ENCODE results near the gene HPSE2. TPM values are rescaled to one million over a fixed set of nuclear protein-coding genes. Genes with fewer than 3 reads are reported as not detected.
A peak's percentile ranks its signal among the peaks of the same experiment; 100 is the strongest.

HPSE2 gene
- total RNA-seq, 3 donors from 2014 or later, result 2.7 to 8.0 (median 5.9) TPM

GRCh38 chr10:98577578-98577977 lies 658.1 kb downstream of the HPSE2 start:
- Histone ChIP-seq H3K27me3 (no peaks in the 10 kb centered on the region), H3K9me3 (no peaks in the 10 kb centered on the region), H3K4me1 (no peaks in the 10 kb centered on the region), H3K36me3 (no peaks in the 10 kb centered on the region), H3K4me3 (no peak overlapping the region), H3K27ac (peak overlapping the region in 1 of 2 donors; percentile 38)
- intact Hi-C loops (cut with DNase I; ENCODE audit: low total_unique reads), result no loop called here
- TF ChIP-seq POLR2AphosphoS5 (IDR thresholded peaks at IDR 0.05), result no peak
- TF ChIP-seq CTCF (IDR thresholded peaks at IDR 0.05), result no peak
- TF ChIP-seq POLR2A (IDR thresholded peaks at IDR 0.05), result no peak
- no peak for DNase-seq (ENCODE audit: low spot score in 2 of 2)

- TF ChIP-seq POLR2AphosphoS5 (IDR thresholded peaks at IDR 0.05) (no peak), POLR2A (IDR thresholded peaks at IDR 0.05) (no peak), CTCF (IDR thresholded peaks at IDR 0.05) (no peak)
- Histone ChIP-seq H3K36me3 (no peaks in the 10 kb centered on the region), H3K4me3 (no peak overlapping the region), H3K27me3 (no peaks in the 10 kb centered on the region), H3K4me1 (no peaks in the 10 kb centered on the region), H3K9me3 (no peaks in the 10 kb centered on the region), H3K27ac (peak overlapping the region in 1 of 2 donors; percentile 38)
- intact Hi-C loops (cut with DNase I; ENCODE audit: low total_unique reads), result no loop called here
- no peak for DNase-seq (ENCODE audit: low spot score in 2 of 2)
These were observed 658.5 kb downstream of the HPSE2 start for GRCh38 chr10:98577168-98577567.

GRCh38 chr10:98576096-98576495 lies 659.6 kb downstream of the HPSE2 start:
- no peak for TF ChIP-seq POLR2AphosphoS5 (IDR thresholded peaks at IDR 0.05)
- TF ChIP-seq POLR2A (IDR thresholded peaks at IDR 0.05), result no peak
- no peak for TF ChIP-seq CTCF (IDR thresholded peaks at IDR 0.05)
- no peaks in the 10 kb centered on the region for H3K4me1 ChIP-seq
- no peak for DNase-seq (ENCODE audit: low spot score in 2 of 2)
- H3K4me3 ChIP-seq, result no peak overlapping the region
- H3K27ac ChIP-seq, result peak overlapping the region in 1 of 2 donors; percentile 52
- H3K36me3 ChIP-seq, result no peaks in the 10 kb centered on the region
- intact Hi-C loops (cut with DNase I; ENCODE audit: low total_unique reads), result no loop called here
- no peaks in the 10 kb centered on the region for H3K27me3 ChIP-seq
- H3K9me3 ChIP-seq, result no peaks in the 10 kb centered on the region

GRCh38 chr10:98572594-98572993 lies 663.1 kb downstream of the HPSE2 start:
- Histone ChIP-seq H3K4me1 (no peaks in the 10 kb centered on the region), H3K27ac (no peak overlapping the region)

GRCh38 chr10:98570834-98571233 lies 664.8 kb downstream of the HPSE2 start:
- no peak overlapping the region for H3K4me3 ChIP-seq
- H3K27me3 ChIP-seq, result no peaks in the 10 kb centered on the region
- DNase-seq (ENCODE audit: low spot score in 2 of 2), result no peak
- H3K4me1 ChIP-seq, result no peaks in the 10 kb centered on the region
- TF ChIP-seq POLR2AphosphoS5 (IDR thresholded peaks at IDR 0.05) (no peak), POLR2A (IDR thresholded peaks at IDR 0.05) (no peak), CTCF (IDR thresholded peaks at IDR 0.05) (no peak)
- H3K9me3 ChIP-seq, result no peaks in the 10 kb centered on the region
- no peaks in the 10 kb centered on the region for H3K36me3 ChIP-seq
- intact Hi-C loops (cut with DNase I; ENCODE audit: low total_unique reads), result no loop called here
- H3K27ac ChIP-seq, result no peak overlapping the region

More at GRCh38 chr10:98572594-98572993, 663.1 kb downstream of the HPSE2 start:
- no peak for TF ChIP-seq POLR2A (IDR thresholded peaks at IDR 0.05)
- TF ChIP-seq POLR2AphosphoS5 (IDR thresholded peaks at IDR 0.05), result no peak
- no peak for TF ChIP-seq CTCF (IDR thresholded peaks at IDR 0.05)
- intact Hi-C loops (cut with DNase I; ENCODE audit: low total_unique reads), result no loop called here
- Histone ChIP-seq H3K36me3 (no peaks in the 10 kb centered on the region), H3K4me3 (no peak overlapping the region), H3K27me3 (no peaks in the 10 kb centered on the region), H3K9me3 (no peaks in the 10 kb centered on the region)
- DNase-seq (ENCODE audit: low spot score in 2 of 2), result no peak
